ENCODE measurements around the gene CNTNAP5.

Gene CNTNAP5

GRCh38 chr2:124713969-124714368 is 688.9 kb downstream of the CNTNAP5 start:
- no peak for DNase-seq

GRCh38 chr2:124725187-124725586 is 700.1 kb downstream of the CNTNAP5 start:
- no peak for DNase-seq

- DNase-seq, result no peak
These were observed 715.5 kb downstream of the CNTNAP5 start for GRCh38 chr2:124740636-124741035.

GRCh38 chr2:124753842-124754241 is 728.8 kb downstream of the CNTNAP5 start:
- DNase-seq, result no peak

DNA sequence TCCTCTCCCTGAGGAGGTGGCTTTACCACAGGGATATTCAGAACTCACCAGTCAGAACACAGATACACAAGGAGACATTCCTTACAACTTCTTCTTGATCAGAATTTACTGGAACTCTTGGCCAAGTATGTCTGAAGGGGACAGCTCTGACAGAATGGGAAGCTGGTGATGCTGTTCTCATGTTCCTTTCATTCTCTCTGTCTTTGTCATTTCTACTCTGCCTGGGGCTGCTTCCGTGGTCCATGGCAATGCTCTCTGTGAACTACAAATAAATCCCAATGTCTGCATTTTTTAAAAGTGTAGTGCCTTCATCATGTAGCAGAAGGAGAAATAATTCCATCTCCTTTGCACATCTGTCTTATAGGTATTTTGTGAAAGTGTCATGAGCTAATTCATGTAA is 730.3 kb downstream of the CNTNAP5 start:
- no peak for DNase-seq

DNA sequence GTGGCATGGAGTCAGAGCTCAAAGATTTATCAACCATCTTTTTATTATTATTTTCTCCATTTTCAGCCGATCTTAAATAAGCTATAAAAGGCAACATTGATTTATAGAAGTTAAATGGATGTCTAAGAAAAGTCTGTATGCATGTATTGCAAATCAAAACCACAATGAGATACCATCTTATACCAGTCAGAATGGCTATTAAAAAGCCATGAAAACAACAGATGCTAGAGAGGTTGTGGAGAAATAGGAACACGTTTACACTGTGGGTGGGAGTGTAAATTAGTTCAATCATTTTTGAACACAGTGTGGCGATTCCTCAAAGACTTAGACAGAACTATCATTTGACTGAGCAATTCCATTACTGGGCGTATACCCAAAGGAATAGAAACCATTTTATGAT is 731.0 kb downstream of the CNTNAP5 start:
- no peak for DNase-seq

GRCh38 chr2:124762388-124762787 is 737.3 kb downstream of the CNTNAP5 start:
- DNase-seq, result no peak

DNA sequence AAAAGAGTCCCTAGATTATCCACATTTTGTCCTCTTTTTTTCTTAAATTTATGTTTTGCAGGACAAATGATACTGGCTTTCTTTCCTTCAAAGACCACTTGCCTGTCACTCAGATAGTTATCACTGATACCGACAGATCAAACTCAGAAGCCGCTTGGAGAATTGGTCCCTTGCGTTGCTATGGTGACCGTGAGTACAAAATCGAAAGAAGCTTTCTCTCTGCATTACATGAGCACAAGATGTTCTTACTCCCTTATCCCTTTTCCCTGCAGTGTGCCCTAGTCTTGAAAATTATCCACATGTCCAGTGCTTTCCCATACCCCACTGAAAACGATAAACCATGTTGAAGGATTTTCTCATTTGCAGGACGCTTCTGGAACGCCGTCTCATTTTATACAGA is 738.5 kb downstream of the CNTNAP5 start:
- no peak for DNase-seq

- DNase-seq, result no peak
These were observed 749.7 kb downstream of the CNTNAP5 start for GRCh38 chr2:124774781-124775180.

DNA sequence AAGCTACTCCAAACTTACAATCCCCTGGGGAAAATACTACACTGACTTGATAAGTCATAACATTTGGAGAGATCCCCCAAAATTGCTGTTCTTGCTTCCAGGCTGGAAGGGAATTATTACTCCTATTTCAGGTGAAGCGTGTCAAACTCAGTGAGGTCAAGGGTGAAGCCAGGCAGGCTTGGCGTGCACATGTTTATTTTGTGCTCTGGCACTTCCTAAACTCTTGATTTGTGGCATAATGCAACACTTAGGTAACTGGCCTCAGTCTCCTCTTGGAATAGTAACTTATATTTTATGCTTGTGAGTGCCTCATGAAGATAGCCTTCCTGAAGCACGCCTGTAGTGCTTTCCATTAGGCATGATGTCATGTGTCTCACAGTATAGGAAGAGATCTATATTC is 751.2 kb downstream of the CNTNAP5 start:
- DNase-seq, result no peak

DNA sequence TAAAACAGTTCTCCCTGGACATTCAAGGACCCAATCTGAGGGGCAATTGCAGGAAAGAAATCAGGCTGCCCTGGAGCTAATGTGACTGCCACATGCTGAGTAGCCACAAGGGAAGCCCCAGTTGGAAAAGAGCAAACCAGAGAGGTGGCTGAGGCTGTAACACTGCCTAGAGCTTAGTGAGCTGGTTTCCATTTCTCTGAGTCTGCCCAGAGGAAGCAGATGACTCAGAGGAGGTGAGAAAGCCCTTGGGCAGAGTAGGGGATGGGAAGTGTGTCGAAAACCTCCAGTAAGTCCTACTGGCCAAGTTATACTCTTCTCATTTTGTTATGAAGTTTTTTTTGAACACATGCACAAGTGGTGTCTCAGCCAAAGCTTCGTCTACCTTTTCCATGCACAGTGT is 753.0 kb downstream of the CNTNAP5 start:
- no peak for DNase-seq

GRCh38 chr2:124796647-124797046 is 771.6 kb downstream of the CNTNAP5 start:
- DNase-seq, result no peak

DNA sequence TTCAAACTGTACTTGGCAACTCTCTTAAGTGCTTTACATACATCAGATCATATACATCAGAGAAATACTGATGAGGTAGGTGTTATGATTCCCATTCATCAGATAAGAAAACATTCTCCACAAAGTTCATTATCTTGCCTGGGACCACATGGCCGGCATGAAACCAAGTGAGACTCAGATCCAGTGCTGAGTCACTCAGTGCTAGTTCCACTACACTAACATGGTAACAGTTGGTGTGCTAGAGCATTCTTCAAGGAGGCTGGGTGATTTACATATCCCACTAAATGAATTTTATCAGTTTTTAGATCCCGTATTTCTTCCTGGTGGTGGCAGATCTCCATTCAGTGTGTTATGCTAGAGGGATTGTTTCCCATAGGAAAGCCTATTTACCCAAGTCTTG is 772.0 kb downstream of the CNTNAP5 start:
- DNase-seq, result no peak

- DNase-seq, result no peak
These were observed 773.5 kb downstream of the CNTNAP5 start for GRCh38 chr2:124798551-124798950.

GRCh38 chr2:124804014-124804940 is 779.2 kb downstream of the CNTNAP5 start:
- DNase-seq, result no peak

GRCh38 chr2:124805060-124805459 is 780.0 kb downstream of the CNTNAP5 start:
- no peak for DNase-seq

DNA sequence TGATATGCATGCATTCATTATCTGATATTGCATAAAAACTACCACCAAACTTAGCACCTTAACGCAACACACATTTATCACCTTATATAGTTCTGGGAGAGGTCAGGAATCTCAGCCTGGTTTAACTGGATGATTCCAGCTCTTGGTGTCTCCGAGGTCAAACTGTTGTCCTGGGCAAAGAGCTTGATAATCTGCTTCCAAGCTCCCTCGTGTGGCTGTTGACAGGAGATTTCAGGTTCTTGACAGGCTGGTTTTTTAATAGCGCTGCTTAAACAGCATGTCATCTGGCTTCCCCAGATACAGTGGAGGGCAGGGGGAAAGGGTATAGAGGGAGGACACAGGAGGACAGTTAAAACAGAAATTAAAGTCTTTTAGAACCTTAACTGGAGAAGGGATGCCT is 785.0 kb downstream of the CNTNAP5 start:
- no peak for DNase-seq

- no peak for DNase-seq
These were observed 790.1 kb downstream of the CNTNAP5 start for GRCh38 chr2:124814968-124815745.

DNA sequence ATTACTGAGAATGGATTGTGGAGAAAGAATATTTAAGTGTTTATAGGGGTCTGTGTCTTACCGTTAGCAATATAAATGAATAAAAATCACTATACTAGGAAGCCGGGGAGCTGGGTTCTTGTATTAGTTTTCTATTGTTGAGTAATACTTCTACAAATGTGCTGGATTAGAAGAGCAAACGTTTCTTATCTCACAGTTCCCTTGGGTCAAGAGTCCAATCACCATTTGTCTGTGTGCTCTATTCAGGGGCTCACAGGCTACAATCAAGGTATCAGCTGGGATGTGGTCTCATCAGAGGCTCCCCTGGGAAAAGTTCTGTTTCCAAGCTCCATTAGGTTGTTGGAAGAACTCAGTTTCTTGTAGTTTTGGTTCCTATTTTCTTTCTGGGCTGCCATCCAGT is 790.9 kb downstream of the CNTNAP5 start:
- no peak for DNase-seq

DNA sequence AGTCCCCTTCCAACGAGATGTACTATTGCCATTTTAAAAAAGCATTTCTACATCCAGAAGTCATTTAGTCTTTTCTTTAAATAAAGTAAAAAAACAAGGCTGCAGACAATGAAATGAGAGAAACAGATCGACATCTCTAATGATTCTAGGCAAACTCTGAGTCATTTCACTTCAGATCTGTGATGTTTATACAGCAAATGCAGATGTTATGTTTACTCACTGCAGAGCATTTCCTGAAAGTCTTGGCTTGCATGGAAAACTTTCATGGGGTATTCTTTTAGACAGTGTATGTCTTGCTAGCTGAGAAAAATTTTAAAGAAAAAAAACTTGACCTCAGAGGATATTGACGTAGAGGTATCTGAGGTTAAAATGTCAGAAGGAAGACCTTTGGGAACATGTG is 797.4 kb downstream of the CNTNAP5 start:
- DNase-seq, result no peak

DNA sequence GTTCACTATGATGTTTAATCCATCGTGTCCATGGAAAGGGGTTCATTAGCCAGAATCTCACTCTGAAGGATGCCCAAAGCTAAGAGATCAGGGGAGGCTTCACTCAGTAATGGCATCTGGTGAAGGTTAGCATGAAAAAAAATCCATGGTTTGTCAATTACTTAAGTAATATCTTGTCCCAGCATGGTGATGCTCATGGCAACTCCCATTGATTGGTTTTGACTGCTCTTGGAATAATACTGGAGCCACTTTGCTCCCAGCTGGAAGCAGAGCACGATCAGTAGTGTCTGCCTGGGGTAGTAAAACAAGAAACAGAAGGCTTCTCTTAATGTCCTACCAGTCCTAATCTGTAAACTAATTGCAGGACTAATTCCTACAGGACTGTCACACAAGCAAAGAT is 799.4 kb downstream of the CNTNAP5 start:
- DNase-seq, result no peak

DNA sequence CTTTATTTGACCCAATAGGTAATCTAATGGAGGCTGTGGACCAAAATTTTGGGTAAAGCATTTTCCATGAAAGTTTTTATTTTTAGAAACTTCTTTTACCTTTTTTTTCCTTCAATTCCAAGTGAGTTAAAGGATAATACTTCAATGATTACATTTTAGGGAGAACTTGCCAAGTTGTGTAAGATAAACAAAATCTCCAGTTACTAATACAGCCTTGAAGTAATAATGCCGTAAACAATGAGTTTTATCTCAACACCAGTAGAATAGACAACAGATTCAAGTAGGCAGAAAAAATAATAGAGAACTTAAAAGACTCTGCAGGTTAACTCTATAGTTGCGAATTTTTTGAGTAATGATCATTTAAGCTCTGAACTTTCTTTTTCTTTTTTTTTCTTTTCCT is 807.4 kb downstream of the CNTNAP5 start:
- DNase-seq, result no peak

DNA sequence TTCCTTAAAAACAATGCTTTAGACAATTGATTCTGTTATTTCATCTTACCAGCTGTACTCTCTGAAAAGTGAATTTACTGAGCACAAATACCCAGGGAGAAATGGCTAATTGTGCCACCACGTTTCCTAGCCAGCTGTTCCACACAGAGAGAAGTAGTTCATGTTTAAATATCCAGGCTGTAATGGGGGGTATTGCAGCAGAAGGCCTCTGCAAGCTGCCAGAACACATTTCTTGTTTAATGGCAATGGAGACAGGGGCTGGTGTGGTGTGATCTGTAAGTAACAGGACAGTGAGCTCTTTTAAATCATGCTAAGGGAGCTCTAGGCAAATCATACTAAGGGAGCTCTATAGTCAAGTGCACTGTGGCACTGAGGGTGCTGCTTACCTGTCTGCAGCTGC is 809.2 kb downstream of the CNTNAP5 start:
- no peak for DNase-seq

- DNase-seq, result no peak
These were observed 810.2 kb downstream of the CNTNAP5 start for GRCh38 chr2:124835331-124835730.

Data from stimulated activated CD8-positive, alpha-beta memory T cell treated with anti-CD3 and anti-CD28 coated beads, Interleukin-4, amount 100 ng/mL, for 48 hours (primary cell).